Globus pallidus (tissue), 1 donor: Measurements from ENCODE around the gene FKBP9.
"Not testable (repeated sequence)": the region's sequence is repeated elsewhere in the genome, so short reads cannot be mapped to it uniquely, and the experiment has no call there.

Experiments used
- DNase-seq: peaks from one replicate; pipeline ENCODE4 v3.0.0-alpha.2; 2015; ENCODE audit warnings: low spot score

The FKBP9 gene

DNA sequence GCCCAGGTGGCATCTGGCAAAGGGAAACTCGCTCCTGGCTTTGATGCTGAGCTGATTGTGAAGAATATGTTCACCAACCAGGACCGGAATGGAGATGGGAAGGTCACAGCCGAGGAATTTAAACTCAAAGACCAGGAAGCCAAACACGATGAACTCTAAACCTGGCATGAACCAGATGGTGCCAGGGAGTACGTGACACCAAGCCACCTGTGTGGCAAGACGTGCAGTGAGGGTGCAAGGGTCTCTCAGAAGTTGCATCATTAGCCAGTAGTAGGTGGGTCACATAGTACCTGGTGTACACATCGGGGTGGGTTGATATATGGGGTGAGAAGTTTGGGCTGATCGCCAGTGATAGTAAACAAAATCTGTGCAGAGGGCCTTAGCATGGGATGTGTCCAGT is 48.0 kb downstream of the FKBP9 start:
- DNase-seq: not testable (repeated sequence)

DNA sequence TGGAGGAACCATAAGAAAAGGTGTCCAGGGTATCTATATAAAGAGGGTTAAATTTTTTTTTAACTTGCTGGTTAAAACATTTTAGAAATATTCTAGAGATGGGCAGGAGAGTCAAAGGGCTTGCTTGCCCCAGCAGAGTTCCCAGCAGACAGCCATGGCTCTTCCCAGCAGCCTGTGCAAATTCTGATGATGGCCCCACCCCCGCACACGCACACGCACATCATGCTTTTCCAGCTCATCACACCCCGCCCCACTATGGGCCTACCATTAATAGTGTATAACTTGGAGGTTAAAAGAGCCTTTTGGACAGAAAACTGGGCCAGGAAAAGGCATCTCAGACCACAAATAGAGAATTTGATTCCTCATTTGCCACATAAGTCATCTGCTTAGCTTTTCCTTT is 48.5 kb downstream of the FKBP9 start:
- DNase-seq: not testable (repeated sequence)

DNA sequence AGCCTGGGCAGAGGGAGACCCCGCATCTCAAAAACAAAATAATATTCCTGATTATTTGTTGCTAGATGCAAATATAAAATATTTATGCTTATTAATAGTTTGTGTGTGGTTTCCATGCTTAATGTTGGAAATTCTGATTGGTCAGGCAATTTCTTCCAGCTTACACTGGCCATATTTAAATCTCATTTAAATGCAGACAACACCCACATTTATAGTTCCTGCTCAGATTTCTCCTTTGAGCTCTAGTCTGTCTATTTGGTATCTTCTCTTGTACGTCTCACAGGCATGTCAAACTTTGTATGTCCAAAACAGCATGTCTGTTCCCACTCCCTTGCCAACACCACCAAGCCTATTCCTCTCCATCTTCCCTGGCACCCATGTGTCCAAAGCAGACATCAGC is 52.5 kb downstream of the FKBP9 start:
- no peak for DNase-seq

DNA sequence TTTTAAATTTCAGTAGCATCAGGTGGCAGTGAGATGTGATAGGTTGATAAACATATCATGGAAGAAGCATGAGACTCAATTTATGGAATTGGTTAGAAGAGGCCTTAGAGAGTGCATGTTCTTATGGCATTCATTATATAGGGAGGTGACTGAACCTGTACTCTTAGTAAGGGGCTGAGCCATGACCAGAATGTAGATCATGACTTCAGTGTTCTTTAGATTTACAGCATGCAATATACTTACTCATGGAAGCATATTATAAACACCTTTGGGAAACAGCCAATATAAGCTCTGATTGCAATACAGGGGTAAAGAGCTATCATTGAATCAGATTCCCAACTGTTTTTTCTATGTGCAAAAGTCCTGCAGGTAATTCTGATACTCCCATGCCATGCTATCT is 55.1 kb downstream of the FKBP9 start:
- no peak for DNase-seq

DNA sequence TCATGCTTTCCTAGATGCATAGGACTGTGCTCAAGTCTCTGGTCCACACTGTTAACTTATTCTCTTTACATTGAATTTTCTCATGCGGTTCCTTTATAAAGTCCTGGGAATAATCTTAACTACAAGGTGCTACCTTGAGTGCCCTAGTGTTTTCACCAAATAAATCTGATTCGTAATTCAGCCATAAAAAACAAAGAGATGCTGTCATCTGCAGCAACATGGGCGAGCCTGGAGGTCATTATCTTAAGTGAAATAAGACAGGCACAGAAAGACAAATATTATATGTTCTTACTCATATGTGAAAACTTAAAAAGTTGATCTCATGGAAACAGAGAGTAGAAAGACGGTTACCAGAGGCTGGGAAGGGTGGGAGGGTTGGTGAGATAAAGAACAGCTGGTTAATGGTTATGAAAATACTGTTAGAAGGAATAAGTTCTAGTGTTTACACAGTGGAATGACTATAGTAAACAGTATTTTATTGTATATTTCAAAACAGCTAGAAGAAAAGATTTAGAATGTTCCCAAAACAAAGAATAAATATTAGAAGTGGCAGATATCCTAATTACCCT is 67.0 kb downstream of the FKBP9 start:
- DNase-seq: no peak

DNA sequence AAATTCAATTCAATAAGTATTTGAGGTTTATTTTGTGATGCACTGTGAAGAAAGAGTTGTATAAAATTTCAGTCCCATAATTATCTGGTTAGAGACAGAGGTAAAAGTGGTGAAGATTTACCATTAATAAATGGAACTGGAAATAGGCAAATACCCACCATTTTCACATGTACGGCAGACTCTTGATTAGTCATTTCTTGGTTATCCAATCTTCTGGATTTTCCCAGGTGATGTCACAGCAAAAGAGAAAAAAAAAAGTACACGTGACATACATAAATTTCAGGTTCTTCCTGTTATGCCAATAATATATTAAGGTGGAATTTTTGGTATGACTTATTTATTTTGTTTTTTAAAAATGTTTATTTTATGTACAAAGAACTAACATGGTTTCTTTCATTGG is 78.5 kb downstream of the FKBP9 start:
- no peak for DNase-seq

DNA sequence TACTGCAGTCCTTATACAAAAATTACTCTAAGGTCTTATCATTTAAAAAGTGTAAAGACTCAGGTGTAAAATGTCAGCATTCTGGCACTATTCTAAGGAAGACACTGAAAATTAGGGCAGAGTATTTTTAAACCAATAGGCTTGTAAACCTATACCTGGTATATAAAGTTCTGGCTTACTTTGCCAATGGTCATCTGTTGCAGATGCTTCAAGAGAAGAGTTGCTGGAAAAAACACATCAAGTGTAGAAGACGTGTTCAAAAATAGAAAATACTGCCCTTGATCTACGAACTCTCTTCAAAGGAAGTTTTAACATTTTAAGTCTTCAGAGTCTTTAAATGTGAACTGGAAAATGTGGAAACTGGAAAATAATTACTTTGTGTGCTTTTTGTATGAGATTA is 81.4 kb downstream of the FKBP9 start:
- no peak for DNase-seq

DNA sequence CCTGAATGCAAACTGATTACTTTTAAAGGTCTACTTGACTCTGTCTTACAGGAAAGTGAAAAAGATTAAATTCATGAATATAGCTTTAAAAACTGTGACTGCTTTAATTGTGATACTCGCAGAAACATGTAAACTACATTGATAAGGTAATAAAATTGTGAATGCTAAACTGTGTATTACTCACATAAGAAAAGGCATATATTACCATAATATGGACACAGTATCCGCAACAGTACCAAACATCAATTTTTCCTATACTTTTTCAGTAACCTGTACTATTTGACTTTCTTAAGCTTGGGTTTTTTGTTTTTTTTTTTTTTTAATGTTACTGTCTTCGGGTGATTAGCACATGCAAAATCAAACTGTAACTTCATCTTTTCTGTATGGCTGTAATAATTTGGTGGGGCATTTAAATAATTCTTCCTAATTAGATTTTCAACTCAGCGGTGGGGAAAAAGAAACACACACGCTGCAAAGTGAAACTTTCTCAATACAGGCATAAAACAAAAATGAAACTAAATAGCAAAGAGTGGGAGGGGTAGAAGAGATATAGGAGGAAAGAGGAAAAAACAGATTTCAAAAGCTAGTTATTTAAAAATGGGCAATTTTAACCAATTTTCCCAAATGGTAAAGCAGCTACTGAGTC is 82.1 kb downstream of the FKBP9 start:
- no peak for DNase-seq

DNA sequence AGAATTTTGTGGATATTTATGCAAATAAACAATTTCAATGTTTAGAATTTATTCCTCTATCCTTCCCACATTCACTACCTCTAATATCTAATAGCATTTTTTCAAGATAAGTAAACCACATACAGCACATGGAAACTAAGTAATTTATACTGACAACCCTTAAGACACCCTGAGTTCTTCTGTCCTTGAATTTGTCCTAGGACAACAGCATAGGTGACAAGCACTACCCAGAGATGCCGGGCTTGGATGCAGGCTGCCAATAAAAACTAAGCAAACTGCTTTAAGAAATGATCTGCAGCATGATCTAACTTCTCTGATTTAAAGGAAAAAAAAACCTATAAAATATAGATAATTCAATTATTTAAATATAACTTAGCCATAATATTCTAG is 82.7 kb downstream of the FKBP9 start:
- no peak for DNase-seq

DNA sequence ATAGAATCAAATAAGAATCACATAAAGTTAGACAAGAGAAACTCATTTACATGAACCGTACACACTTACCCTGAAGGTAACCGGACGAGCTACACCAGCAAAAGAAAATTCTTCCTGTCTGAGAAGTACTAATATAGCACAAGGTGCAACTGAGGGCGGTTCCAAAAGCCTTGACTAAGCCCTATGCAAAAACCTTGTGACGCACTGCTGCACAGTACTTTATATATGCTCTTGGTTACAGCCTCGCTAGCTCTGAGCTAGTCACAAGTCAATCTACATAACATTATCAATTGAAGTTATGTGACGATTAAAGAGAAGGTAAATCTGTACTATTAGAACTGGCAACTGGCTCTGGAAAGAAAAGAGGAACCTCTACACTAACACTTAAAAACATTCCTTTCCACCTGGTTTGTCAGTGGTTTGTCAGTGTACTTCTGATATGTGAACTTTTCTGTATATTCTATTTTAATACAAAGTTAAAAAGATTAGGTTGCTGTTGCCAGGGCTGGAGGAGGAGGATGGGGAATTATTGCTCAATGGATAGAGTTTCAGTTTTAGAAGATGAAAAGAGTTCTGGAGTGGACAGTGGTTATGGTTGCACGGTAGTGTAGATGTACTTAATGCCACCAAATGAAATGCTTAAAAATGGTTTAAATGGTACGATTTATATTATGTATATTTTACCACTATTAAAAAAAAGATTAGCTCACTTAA is 83.7 kb downstream of the FKBP9 start:
- no peak for DNase-seq

DNA sequence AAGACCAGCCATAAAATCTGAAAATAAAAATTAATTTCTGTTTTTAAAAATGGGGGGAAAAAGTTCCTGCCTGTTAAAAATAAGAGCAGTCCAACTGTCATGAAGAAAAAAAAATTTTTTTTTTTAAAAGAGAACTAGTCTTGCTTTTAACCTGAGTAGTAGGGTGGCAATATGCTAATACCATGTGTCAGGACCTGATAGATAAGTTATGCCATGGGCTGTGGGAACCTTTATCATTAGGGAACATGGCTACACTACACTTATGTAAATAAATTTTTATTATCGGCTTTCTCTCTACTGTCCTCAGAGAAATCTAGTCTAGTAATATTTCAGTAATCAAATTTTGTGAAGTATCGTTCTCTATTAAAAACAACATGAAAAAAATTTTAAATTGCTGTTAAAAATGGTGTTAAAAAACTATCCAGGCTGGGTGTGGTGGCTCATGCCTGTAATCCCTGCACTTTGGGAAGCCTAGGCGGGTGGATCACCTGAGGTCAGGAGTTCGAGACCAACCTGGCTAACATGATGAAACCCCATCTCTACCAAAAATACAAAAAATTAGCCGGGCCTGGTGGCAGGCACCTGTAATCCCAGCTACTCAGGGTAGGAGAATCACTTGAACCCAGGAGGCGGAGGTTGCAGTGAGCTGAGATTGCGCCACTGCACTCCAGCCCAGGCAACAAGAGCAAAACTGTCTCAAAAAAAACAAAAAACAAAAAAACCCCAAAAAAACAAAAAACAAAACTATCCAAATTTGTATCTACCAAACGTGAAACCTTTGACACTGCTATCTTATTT is 84.6 kb downstream of the FKBP9 start:
- DNase-seq: no peak

DNA sequence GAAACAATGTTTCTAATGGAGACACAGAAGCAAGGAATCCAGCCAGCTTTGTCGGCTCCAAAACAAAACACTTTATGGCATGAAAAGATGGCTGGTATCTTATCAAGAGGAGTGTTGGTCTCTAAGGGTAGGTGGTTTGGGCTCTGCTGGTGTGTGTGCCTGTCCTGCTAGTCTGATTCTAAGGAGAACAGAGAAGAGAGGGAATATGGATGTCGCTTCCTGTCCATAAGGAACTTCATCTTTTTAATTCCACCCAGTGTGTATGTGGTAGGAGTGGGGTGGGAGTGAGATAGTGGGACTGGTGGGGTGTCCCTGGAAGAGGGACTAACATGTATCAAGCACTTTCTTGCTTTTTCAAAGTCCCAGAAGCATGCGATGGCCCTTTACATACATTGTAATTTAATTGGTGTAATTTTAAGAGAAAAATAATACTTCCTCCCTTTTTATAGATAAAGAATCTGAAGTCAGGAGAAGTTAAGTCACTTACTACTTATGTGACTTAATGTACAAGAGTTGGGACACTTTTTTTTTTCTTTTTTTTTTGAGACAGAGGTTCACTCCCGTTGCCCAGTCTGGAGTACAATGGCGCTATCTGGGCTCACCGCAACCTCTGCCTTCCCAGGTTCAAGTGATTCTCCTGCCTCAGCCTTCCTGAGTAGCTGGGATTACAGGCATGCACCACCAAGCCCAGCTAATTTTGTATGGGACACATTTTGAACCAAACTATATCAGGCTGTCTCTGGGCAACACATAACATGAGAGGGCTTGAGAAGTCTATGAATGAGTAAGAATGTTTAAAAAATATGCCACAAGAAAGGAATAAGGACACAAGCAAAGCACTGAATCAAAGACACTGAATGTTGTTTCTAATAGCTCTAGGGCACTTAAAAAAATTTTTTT is 86.5 kb downstream of the FKBP9 start:
- no peak for DNase-seq

DNA sequence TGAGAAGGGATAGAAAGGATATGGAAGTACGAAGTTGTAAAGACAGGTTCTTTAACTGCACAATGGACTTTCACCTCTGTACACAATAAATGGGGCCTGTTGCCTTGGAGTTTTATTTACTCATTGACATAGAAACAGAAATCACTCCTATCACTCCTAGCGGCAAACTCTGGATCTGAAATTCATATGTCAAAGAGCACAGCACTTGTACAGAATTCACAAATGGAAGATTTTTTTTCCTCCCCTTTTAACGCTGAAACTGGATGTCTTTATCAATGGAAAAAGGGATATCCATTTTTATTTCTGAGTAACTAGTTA is 87.1 kb downstream of the FKBP9 start:
- no peak for DNase-seq

DNA sequence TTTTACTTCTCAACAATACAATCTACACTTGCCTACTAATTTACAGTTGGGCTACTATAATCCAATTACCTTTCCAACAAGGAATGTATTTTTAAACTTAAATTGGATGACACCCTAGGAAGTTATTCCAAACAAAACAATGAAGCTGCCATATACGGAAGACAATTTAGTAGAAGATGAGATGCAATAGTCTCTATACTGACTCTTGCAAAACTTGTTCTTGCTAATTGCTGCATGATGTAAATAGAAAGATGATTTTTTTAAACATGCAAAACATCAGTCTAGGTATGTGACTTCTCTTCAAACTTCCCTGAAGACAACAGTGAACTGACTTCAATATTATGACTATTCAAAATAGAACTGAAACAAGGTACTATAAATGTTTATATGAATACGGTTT is 87.7 kb downstream of the FKBP9 start:
- no peak for DNase-seq

DNA sequence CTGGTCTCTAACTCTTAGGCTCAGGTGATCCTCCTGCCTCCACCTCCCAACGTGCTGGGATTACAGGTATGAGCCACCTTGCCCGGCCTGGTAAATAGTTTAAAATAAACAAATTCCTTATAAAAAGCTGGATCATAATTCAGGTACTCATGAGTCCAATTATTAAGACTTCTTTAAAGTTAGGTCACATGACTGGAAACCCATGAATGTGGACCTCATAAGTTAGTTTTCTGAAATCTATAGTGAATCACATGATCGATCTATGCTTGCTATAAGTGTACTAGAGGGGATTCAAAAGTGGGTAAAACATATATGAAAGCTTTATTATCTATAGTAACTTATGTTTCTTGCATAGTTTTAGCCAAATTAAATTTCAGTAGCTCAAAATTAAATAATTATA is 91.0 kb downstream of the FKBP9 start:
- DNase-seq: no peak

DNA sequence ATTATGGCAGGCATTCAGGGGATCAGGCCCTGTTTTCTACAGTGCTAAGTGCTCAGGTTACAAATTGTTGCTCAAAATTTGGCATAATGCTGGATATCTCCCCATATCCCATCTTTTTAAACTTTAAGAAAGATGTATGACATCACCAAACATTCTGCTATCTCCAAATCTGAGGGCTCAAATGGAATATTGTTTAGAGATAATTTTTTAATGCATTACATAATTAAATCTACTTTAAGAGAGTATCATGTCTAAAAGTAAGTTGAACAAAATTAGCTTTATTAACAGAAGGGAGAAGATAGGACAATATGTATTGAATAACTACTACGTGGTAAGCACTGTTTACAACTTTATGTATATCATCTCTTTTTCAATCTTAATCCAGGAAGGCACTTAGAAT is 91.5 kb downstream of the FKBP9 start:
- DNase-seq: no peak

DNA sequence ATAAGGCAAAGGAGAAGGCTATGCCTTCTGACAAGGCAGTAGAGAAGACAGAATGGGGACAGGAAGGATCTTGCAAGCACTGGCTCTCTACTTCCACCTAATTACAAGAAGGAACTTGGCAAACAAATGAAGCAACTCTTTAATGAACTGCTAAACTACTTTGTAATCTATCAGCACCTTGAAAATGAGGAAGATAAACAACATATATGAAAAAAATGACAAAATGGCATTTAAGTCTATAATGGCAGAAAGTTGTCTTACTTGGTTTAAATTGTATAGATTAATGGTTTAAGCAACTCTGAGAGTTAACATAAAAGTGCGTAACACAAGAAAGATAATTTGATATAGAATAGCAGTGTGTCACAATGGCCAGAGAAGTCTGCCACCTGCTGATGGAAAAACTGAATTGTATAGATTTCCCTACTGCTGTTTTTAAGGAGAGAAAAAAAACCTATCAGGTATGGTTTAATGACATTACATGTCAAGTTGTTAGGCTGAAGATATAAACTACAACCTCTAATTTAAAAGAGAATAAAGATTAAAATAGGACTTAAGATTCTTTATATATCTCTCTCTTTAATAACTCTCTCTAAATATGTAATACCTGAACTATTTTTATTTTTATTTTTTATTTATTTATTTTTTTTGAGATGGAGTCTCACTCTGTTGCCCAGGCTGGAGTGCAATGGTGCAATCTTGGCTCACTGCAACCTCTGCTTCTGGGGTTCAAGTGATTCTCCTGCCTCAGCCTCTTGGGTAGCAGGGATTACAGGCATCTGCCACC is 93.5 kb downstream of the FKBP9 start:
- peak; percentile 41 for DNase-seq

DNA sequence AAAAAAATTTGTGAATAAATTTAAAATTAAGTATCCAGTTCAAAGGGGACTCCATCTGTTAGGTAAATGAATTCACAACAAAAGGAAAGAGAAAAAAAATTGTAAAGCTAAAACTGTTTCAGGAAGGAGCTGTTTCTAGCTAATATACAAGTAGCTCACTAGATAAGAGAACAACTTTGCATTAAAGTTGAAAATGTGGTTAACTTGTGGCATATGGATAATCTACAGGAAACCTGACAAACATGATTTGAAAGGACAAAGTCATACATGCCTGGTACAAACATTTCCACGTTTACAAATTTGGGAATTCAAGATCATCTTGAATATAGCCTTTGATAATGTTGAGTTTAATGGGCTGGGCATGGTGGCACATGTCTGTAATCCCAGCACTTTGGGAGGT is 96.5 kb downstream of the FKBP9 start:
- DNase-seq: no peak

DNA sequence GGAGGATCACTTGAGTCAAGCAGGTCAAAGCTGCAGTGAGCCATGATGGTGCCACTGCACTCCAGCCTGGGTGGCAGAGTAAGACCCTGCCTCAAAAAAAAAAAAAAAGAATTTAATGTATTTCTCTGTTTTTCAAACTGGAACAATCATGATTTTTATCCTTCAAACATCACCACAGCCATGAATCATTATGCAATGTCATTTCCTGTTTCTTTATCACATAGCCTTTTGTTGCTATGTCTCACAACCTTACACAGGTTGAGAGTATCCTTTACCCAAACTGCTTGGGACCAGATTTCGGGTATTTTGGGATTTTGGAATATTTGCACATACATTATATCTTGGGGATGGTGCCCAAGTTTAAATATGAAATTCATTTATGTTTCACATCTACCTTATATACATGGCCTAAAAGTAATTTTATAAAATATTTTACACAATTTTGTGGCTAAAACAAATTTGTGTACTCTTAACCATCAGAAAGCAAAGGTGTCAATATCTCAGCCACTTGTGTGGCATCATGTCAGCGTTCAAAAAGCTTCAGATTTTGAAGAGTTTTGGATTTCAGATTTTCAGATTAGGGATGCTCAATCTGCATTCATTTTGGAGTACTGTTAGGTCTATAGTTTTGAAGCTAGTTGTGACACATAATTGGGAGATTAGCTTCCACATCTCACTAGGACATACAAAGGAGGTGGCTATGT is 97.2 kb downstream of the FKBP9 start:
- DNase-seq: no peak

DNA sequence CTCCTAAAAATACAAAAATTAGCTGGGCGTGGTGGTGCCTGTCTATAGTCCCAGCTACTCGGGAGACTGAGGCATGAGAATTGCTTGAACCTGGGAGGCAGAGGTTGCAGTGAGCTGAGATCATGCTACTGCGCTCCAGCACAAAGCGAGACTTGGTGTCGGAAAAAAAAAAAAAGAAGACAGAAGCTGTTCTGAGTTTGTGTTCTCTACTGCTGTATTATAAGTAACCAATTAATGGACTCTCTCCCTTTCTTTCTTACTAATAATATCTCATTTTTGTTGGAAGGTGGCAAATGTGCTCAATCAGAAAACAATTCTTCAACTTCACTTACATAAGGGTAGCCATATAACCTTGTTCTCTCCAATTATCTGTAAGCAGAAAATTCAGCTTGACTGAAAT is 97.9 kb downstream of the FKBP9 start:
- DNase-seq: no peak
